HEK293T (cell line): ENCODE results near the gene FOLH1.
"Not testable (repeated sequence)": the region's sequence is repeated elsewhere in the genome, so short reads cannot be mapped to it uniquely, and the experiment has no call there.

Experiments used
- CTCF ChIA-PET: fragments of 350-600 bp; formaldehyde crosslinking; extraction: SDS; loops from one replicate; lab custom pipeline; 2021; ENCODE audit warnings: antibody characterized with exemption, inconsistent platforms; lab: Yijun Ruan, JAX
- POLR2A ChIA-PET: fragments of 350-600 bp; formaldehyde crosslinking; extraction: SDS; loops from one replicate; lab custom pipeline; 2020; ENCODE audit warnings: antibody characterized with exemption, inconsistent platforms; lab: Yijun Ruan, JAX
- DNase-seq: peaks from one replicate; pipeline ENCODE4 v3.0.0; 2012; ENCODE audit warnings: mixed read lengths; ENCODE audit errors: extremely low spot score
- ARNT ChIP-seq: fragments of 450-650 bp; IDR thresholded peaks from 2 replicates; pipeline ENCODE4 v1.6.1; 2017; ENCODE audit warnings: mild to moderate bottlenecking
- BHLHE40 ChIP-seq: fragments of 450-650 bp; IDR thresholded peaks from 2 replicates; pipeline ENCODE4 v1.6.1; 2016; ENCODE audit warnings: mild to moderate bottlenecking, moderate library complexity, borderline replicate concordance
- CTBP1 ChIP-seq: fragments of 450-650 bp; IDR thresholded peaks from 2 replicates; pipeline ENCODE4 v1.6.1; 2016; ENCODE audit warnings: borderline replicate concordance
- ELF4 ChIP-seq: fragments of 450-650 bp; IDR thresholded peaks from 2 replicates; pipeline ENCODE4 v1.6.1; 2017; ENCODE audit warnings: antibody characterized with exemption
- FOXA1 ChIP-seq: fragments of 450-650 bp; IDR thresholded peaks from 2 replicates; pipeline ENCODE4 v1.6.1; 2016; ENCODE audit warnings: mild to moderate bottlenecking
- FOXK2 ChIP-seq: fragments of 450-650 bp; IDR thresholded peaks from 2 replicates; pipeline ENCODE4 v1.6.1; 2016; ENCODE audit warnings: mild to moderate bottlenecking
- FOXM1 ChIP-seq: fragments of 450-650 bp; IDR thresholded peaks from 2 replicates; pipeline ENCODE4 v1.6.1; 2017; ENCODE audit warnings: mild to moderate bottlenecking, borderline replicate concordance
- HDGF ChIP-seq: fragments of 450-650 bp; IDR thresholded peaks from 2 replicates; pipeline ENCODE4 v1.6.1; 2017; ENCODE audit warnings: antibody characterized with exemption, borderline replicate concordance
- L3MBTL2 ChIP-seq: fragments of 450-650 bp; conservative IDR thresholded peaks from 2 replicates; pipeline ENCODE4 v1.6.1; 2016; ENCODE audit warnings: mild to moderate bottlenecking
- LEF1 ChIP-seq: fragments of 450-650 bp; IDR thresholded peaks from 2 replicates; pipeline ENCODE4 v1.6.1; 2017; ENCODE audit warnings: mild to moderate bottlenecking, borderline replicate concordance
- NFRKB ChIP-seq: fragments of 450-650 bp; IDR thresholded peaks from 2 replicates; pipeline ENCODE4 v1.6.1; 2016; ENCODE audit warnings: mild to moderate bottlenecking, moderate library complexity
- PKNOX1 ChIP-seq: fragments of 450-650 bp; IDR thresholded peaks from 2 replicates; pipeline ENCODE4 v1.6.1; 2016
- SP1 ChIP-seq: fragments of 450-650 bp; IDR thresholded peaks from 2 replicates; pipeline ENCODE4 v1.6.1; 2017
- SUZ12 ChIP-seq: fragments of 450-650 bp; IDR thresholded peaks from 2 replicates; pipeline ENCODE4 v1.6.1; 2016; ENCODE audit warnings: mild to moderate bottlenecking
- TARDBP ChIP-seq: fragments of 450-650 bp; IDR thresholded peaks from 2 replicates; pipeline ENCODE4 v1.6.1; 2016
- ZNF384 ChIP-seq: fragments of 450-650 bp; IDR thresholded peaks from 2 replicates; pipeline ENCODE4 v1.6.1; 2016

Gene FOLH1

GRCh38 chr11:49213026-49213560, 4.7 kb upstream of the FOLH1 start:
- DNase-seq = no peak
- TF ChIP-seq BHLHE40 (no peak), FOXK2 (no peak)
- ChIA-PET CTCF (no interaction called here), POLR2A (no interaction called here)

- DNase-seq, POLR2A ChIA-PET, CTCF ChIA-PET: not testable (repeated sequence)
Measured at GRCh38 chr11:49206999-49207398, 1.4 kb downstream of the FOLH1 start.

GRCh38 chr11:49202287-49202976, 6.0 kb downstream of the FOLH1 start:
- CTCF ChIA-PET = no interaction called here
- POLR2A ChIA-PET = no interaction called here
- DNase-seq = no peak
- no peak for TF ChIP-seq ARNT
- no peak for TF ChIP-seq CTBP1
- TF ChIP-seq L3MBTL2 = no peak
- TF ChIP-seq HDGF = no peak
- TF ChIP-seq LEF1 = no peak
- TF ChIP-seq TARDBP = no peak
- TF ChIP-seq PKNOX1 = no peak
- TF ChIP-seq ELF4 = no peak
- TF ChIP-seq FOXK2 = no peak
- TF ChIP-seq SUZ12 = no peak
- TF ChIP-seq SP1 = no peak
- no peak for TF ChIP-seq NFRKB
- TF ChIP-seq FOXM1 = no peak
- TF ChIP-seq FOXA1 = no peak
- TF ChIP-seq BHLHE40 = no peak
- no peak for TF ChIP-seq ZNF384

GRCh38 chr11:49196775-49197174, 11.6 kb downstream of the FOLH1 start:
- DNase-seq, POLR2A ChIA-PET, CTCF ChIA-PET: not testable (repeated sequence)

GRCh38 chr11:49196002-49196401, 12.4 kb downstream of the FOLH1 start:
- CTCF ChIA-PET, POLR2A ChIA-PET, DNase-seq: not testable (repeated sequence)

- CTCF ChIA-PET, POLR2A ChIA-PET: not testable (repeated sequence)
Measured at GRCh38 chr11:49190287-49190686, 18.1 kb downstream of the FOLH1 start.

GRCh38 chr11:49186225-49186624, 22.2 kb downstream of the FOLH1 start:
- POLR2A ChIA-PET, DNase-seq, CTCF ChIA-PET: not testable (repeated sequence)

More at GRCh38 chr11:49190287-49190686, 18.1 kb downstream of the FOLH1 start:
- not testable (repeated sequence) for DNase-seq

GRCh38 chr11:49185597-49185996, 22.8 kb downstream of the FOLH1 start:
- CTCF ChIA-PET = not testable (repeated sequence)

GRCh38 chr11:49184756-49185155, 23.6 kb downstream of the FOLH1 start:
- CTCF ChIA-PET, POLR2A ChIA-PET, DNase-seq: not testable (repeated sequence)

More at GRCh38 chr11:49185597-49185996, 22.8 kb downstream of the FOLH1 start:
- POLR2A ChIA-PET, DNase-seq: not testable (repeated sequence)

- CTCF ChIA-PET, DNase-seq, POLR2A ChIA-PET: not testable (repeated sequence)
Measured at GRCh38 chr11:49177936-49178335, 30.5 kb downstream of the FOLH1 start.

GRCh38 chr11:49175378-49175777, 33.0 kb downstream of the FOLH1 start:
- DNase-seq, POLR2A ChIA-PET, CTCF ChIA-PET: not testable (repeated sequence)

GRCh38 chr11:49174691-49175366, 33.6 kb downstream of the FOLH1 start:
- CTCF ChIA-PET, POLR2A ChIA-PET, DNase-seq: not testable (repeated sequence)

GRCh38 chr11:49171613-49172012, 36.8 kb downstream of the FOLH1 start:
- DNase-seq, CTCF ChIA-PET, POLR2A ChIA-PET: not testable (repeated sequence)

GRCh38 chr11:49169579-49169978, 38.8 kb downstream of the FOLH1 start:
- DNase-seq, CTCF ChIA-PET, POLR2A ChIA-PET: not testable (repeated sequence)
